Gastroesophageal sphincter (tissue), 3 donors: Measurements from ENCODE around the gene HAUS5.

ENCODE experiments used
- EP300 ChIP-seq: sonication (generic); formaldehyde crosslinking; IDR thresholded peaks from one replicate; pipeline ENCODE4 v1.6.1; 2017; ENCODE audit warnings: antibody characterized with exemption, mild to moderate bottlenecking
- POLR2A ChIP-seq, 2 donors: fragments of 450-650 bp; IDR thresholded peaks; one replicate each; pipeline ENCODE4 v1.6.1; 2017; ENCODE audit warnings: antibody characterized with exemption in 2 of 2, mild to moderate bottlenecking in 2 of 2, moderate library complexity in 1 of 2
- POLR2AphosphoS5 ChIP-seq: sonication (generic); formaldehyde crosslinking; IDR thresholded peaks from one replicate; pipeline ENCODE4 v1.6.1; 2017; ENCODE audit warnings: antibody characterized with exemption
- TF ChIP-seq, protein P1 (sequence below), 4 experiments: fragments of 200-600 bp in 2 of 4; fragments of 450-650 bp in 2 of 4; sonication (generic) in 1 of 4; IDR thresholded peaks; one replicate each; pipeline ENCODE4 v1.5.1; 2017 to 2019; ENCODE audit warnings: antibody characterized with exemption in 4 of 4, mild to moderate bottlenecking in 2 of 4, moderate library complexity in 2 of 4

- no peak for TF ChIP-seq POLR2AphosphoS5
- TF ChIP-seq POLR2A (IDR thresholded peaks at IDR 0.05) = no peak
- TF ChIP-seq, protein P1, sequence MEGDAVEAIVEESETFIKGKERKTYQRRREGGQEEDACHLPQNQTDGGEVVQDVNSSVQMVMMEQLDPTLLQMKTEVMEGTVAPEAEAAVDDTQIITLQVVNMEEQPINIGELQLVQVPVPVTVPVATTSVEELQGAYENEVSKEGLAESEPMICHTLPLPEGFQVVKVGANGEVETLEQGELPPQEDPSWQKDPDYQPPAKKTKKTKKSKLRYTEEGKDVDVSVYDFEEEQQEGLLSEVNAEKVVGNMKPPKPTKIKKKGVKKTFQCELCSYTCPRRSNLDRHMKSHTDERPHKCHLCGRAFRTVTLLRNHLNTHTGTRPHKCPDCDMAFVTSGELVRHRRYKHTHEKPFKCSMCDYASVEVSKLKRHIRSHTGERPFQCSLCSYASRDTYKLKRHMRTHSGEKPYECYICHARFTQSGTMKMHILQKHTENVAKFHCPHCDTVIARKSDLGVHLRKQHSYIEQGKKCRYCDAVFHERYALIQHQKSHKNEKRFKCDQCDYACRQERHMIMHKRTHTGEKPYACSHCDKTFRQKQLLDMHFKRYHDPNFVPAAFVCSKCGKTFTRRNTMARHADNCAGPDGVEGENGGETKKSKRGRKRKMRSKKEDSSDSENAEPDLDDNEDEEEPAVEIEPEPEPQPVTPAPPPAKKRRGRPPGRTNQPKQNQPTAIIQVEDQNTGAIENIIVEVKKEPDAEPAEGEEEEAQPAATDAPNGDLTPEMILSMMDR (IDR thresholded peaks at IDR 0.05) = no peak
- TF ChIP-seq EP300 = no peak
Observed at GRCh38 chr19:35644987-35645679, 32.6 kb downstream of the HAUS5 start.
